Left colon (tissue), 2 donors: ENCODE results near the gene MAPK1. TPM values are rescaled to one million over a fixed set of nuclear protein-coding genes. Genes with fewer than 3 reads are reported as not detected.
"Not testable (repeated sequence)": the region's sequence is repeated elsewhere in the genome, so short reads cannot be mapped to it uniquely, and the experiment has no call there.

Experiments used
- ATAC-seq: fragments of 200-7000 bp; cut with Tn5 transposase; one replicate; pipeline ENCODE4 v1.9.1; 2020; ENCODE audit warnings: mild to moderate bottlenecking, moderate library complexity
- DNase-seq, 2 donors: peaks; one replicate each; pipeline ENCODE4 v3.0.0-alpha.2; 2020
- intact Hi-C, 2 donors: fragments of 100-400 bp; cut with DNase I in 1 of 2; cut with micrococcal nuclease in 1 of 2; formaldehyde crosslinking; loops; one replicate each; pipeline versions ENCODE4 v1.11.2 to v1.14.0; 2022; cut with DNase I, micrococcal nuclease
- total RNA-seq, 2 donors: library from RNA; stranded (reverse); fragmentation: NEBNext Ultra II Directional; extraction: Animal tissue kit (Norgen Biotek cat#: 25700); gene quantifications; one replicate each; pipeline ENCODE4 v1.2.1, GENCODE V29; 2021
- donor health status: DM: no; HTN: no; CAD: no.
- donor health status: DM: yes; HTN: yes; CAD: no.

MAPK1 gene
- total RNA-seq, 2 donors from 2014 or later, result 123 to 144 TPM

- no peak for DNase-seq
- intact Hi-C loops, result no loop called here
- ATAC-seq, result no peak
These were observed 65.4 kb downstream of the MAPK1 start for GRCh38 chr22:21802056-21802455.

DNA sequence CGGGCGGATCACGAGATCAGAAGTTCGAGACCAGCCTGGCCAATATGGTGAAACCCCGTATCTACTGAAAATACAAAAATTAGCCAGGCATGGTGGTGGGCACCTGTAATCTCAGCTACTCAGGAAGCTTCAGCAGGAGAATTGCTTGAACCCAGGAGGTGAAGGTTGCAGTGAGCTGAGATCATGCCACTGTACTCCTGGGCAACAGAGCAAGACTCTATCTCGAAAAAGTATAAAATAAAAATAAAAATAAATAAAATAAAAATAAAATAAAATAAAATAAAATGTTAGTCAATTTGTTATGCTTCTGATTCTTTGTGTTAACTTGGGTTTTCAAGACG, 66.2 kb downstream of the MAPK1 start:
- DNase-seq, ATAC-seq, intact Hi-C loops: not testable (repeated sequence)

GRCh38 chr22:21800552-21801303, 66.7 kb downstream of the MAPK1 start:
- intact Hi-C loops, result no loop called here
- ATAC-seq, result no peak

DNA sequence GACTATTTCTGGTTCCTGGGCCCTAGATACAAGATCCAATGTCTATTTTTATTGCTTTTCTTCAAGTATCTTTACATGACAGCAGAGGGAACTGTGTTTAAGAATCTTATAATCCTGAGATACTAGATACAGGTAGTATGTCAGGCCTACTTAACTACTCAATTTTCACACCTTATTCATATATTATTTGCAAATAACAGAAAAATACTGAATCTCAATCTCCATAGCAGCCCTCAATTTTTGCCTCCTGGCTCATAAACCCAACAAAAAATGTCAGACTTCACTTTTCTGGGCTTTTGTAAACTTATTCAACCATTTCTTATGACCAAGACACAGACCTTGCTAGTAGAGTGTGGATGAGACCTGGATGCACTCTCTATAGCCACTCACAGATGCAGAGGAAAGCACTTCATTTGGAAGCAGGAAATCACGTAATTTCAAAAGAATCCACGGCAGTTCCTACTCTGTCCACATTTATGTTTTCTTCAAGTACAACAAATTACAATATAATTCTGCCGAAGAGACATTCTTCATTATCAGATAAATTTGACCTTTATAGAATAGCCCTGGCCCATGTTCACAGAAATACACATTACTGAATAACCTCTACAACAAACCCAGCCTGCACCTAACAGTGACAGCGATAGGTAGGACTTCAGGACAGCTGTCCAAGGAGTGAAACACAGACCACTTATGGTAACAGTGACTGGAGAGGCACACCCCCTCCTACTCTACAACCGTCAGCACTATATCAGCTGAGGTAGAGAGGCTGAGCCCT, 69.8 kb downstream of the MAPK1 start:
- DNase-seq (no peak), ATAC-seq (no peak)
- intact Hi-C loops, result no loop called here

More at GRCh38 chr22:21800552-21801303, 66.7 kb downstream of the MAPK1 start:
- no peak for DNase-seq

DNA sequence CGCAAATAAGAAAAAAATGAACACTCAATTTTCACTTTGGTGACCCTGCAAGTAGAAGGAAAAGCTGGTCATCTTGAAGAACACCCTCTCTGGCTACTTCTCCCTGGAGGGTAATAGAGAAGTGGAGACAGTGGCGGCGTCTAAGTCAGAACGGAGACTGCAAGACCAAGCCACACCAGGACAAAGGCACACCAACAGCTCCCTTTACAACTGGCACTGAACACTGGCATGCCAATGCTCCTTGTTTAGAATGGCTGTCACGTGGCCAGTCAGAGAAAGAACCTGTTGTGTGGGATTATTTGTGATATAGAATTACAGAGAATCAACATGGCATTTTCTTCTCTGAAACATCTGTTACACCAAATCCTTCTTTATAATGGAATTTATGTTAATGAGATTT, 70.6 kb downstream of the MAPK1 start:
- intact Hi-C loops, result no loop called here
- DNase-seq (no peak), ATAC-seq (peak; percentile 73)

- DNase-seq, result no peak
- intact Hi-C loops, result no loop called here
These were observed 71.2 kb downstream of the MAPK1 start for GRCh38 chr22:21796231-21796630.

DNA sequence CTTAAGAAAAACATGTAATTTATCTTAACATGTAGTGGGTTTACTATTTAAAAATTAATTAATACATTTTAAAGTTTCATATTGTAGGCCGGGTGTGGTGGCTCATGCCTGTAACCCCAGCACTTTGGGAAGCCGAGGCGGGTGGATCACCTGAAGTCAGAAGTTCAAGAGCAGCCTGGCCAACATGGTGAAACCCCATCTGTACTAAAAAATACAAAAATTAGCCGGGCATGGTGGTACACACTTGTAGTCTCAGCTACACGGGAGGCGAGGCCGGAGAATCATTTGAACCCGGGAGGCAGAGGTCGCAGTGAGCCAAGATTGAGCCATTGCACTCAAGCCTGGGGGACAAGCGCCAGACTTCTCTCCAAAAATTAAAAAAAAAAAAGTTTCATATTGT, 73.7 kb downstream of the MAPK1 start:
- intact Hi-C loops, DNase-seq, ATAC-seq: not testable (repeated sequence)

More at GRCh38 chr22:21796231-21796630, 71.2 kb downstream of the MAPK1 start:
- ATAC-seq, result no peak

- ATAC-seq, result no peak
- no peak for DNase-seq
- intact Hi-C loops, result no loop called here
These were observed 75.5 kb downstream of the MAPK1 start for GRCh38 chr22:21791635-21792625.

GRCh38 chr22:21790849-21791610, 76.4 kb downstream of the MAPK1 start:
- ATAC-seq, DNase-seq, intact Hi-C loops: not testable (repeated sequence)

DNA sequence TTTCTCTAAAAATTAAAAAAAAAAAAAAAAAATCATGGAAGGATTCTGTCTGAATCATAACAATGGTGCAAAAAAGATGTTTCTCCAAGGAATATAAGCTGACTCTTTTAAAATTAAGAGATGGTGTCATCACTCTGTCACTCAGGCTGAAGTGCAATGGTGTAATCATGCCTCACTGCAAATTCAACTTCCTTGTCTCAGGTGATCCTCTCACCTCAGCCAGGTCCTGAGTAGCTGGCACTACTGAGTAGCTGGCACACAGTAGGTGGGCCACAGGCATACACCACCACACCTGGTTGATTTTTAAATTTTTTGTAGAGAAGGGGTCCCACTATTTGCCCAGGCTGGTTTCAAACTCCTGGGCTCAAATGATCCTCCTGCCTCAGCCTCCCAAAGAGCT, 77.1 kb downstream of the MAPK1 start:
- intact Hi-C loops, result no loop called here
- no peak for ATAC-seq
- DNase-seq, result no peak

DNA sequence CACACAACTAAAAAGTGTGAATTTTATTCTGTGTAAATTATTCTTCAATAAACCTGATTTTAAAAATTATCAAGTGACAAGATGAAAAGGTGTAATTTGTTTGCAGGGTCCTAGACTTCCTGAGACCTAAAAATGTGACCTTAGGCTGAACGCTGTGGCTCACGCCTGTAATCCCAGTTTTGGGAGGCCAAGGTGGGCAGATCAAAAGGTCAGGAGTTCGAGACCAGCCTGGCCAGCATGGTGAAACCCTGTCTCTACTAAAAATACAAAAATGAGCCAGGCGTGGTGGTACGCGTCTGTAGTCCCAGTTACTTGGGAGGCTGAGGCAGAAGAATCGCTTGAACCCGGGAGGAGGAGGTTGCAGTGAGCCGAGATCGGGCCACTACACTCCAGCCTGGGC, 79.9 kb downstream of the MAPK1 start:
- not testable (repeated sequence) for ATAC-seq, DNase-seq

DNA sequence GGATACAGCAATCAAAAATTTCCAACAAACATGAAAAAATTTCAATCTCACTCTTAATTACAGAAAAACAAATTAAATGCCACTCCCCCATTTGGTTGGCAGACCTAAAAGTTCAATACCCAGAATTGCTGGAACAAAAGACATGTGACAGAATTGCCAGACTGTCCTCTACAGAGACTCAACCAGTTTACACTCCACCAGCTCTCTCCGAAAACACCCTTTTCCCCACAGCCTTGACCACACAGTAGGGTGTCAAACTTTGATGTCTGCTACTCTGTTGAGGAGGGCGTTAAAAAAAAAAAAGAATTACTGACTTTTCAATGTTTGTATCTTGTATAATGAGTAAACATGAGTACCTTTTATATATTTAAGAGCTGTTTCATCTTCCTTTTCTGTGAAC, 87.2 kb downstream of the MAPK1 start:
- intact Hi-C loops, result no loop called here
- DNase-seq (no peak), ATAC-seq (no peak)

More for the DNA sequence above, 79.9 kb downstream of the MAPK1 start:
- intact Hi-C loops, result not testable (repeated sequence)

- DNase-seq, result no peak
- no peak for ATAC-seq
- intact Hi-C loops, result no loop called here
These were observed 88.0 kb downstream of the MAPK1 start for GRCh38 chr22:21779444-21779843.

DNA sequence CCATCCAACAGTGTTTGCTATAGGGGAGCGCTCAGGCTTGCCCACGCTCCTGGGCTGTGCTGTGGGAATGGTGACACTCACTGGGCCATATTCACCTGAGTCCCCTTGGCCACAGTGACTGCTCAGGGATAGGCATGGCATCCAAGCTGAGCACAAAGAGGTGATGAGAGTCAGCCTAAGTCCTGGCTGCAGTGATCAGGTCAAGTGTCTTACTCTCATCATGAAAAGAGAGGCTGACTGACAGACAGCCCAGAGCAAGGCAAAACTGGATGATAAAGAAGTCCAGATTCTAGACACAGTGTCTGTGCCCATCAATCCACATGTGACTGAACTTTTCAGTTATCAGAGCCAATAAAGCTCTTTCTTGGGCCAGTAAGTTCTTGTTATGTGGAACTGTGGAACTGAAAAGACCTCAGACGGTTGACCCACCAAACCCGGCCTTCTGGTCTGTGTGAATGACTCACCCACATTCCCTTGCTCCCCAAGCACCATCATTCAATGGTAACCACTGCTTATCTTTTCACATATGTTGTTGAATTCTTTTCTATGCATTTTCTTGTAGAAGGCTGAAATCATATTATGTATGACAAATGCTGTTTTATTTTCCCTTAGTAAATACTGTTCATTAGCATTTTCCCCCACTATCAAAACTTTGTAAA, 88.6 kb downstream of the MAPK1 start:
- intact Hi-C loops, result no loop called here
- DNase-seq (no peak), ATAC-seq (no peak)

DNA sequence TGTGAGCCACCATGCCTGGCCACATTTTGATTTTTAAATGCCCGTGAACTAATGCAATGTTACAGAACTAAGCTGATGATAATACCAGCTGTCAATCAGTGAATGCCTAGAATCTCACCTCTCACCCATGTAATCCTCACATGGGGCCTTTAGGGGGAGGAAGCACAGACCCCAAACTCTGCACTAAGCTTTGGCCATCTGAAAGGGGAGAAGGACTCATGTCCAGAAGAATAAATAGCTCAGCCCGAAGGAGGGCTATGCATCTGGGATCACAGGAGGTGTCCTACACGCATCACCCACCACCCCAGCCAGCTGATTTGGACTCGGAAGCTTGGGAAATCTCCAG, 95.8 kb downstream of the MAPK1 start:
- ATAC-seq, result no peak

DNA sequence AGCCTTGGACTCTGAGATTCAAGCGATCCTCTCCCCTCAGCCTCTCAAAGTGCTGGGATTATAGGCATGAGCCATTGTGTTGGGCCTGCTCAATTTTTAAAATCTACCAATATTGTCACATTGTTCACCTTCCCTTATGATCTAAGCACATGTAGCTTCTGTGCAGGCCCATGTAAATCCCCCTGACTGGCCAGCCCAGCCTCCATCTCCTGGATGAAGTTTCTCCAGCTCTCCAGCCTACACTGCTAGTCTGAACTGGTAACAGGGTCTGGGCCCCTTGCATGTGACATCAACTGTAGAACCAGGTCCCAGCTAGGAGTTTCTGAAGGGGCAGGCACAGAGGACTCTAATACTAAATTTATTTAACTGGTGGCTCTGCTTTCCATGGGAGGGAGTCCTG, 99.0 kb downstream of the MAPK1 start:
- no peak for ATAC-seq
- intact Hi-C loops, result no loop called here
- DNase-seq, result no peak

More for the DNA sequence above, 95.8 kb downstream of the MAPK1 start:
- intact Hi-C loops, result no loop called here
- DNase-seq, result no peak

DNA sequence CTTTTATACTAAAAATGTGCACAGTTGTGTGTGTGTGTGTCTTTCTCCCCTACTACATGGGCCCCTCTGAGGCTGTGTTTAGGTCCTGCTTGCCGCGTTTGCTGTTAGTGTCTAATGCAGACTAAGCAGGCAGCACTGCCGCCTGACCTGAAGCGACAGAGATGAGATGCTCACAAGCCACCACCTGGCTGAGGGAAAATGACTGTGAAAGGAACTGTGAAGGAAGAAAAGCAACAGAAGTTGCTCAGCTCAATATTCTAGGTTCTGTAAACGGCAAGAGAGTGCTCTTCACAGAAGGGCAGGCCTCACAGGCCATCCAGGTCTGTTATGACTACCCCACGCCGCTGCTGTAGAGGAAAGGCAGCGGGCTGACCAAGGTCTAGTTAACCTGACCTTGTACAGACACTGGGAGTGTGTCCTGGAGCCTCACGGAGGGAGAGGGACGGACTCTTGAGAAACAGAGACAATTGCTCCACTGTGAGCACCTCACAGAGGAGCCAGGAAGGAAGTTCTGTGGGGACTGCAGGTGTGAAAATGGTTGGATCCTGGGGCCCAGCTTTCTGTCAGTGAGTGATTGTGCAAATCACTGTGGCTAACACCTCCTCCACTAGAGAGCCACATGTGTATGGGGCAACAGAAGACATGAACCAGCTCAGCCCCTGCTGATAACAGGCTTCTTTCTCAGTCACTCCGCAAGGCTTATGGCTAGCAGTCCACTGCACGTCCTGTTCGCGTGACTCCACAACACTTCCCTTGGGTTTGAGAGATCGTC, 100.6 kb downstream of the MAPK1 start:
- no peak for DNase-seq
- intact Hi-C loops, result no loop called here
- peak; percentile 45 for ATAC-seq
